Common myeloid progenitor, CD34-positive (primary cell): ENCODE results near the gene IPCEF1.

Experiments used
- CTCF ChIA-PET: fragments of 350-600 bp; sonication (Branson Sonifier 250); formaldehyde crosslinking; loops from one replicate; lab custom pipeline; 2021; ENCODE audit warnings: antibody characterized with exemption; lab: Charles Lee
- POLR2A ChIA-PET: fragments of 350-600 bp; sonication (Branson Sonifier 250); formaldehyde crosslinking; loops from one replicate; lab custom pipeline; 2021; ENCODE audit warnings: antibody characterized with exemption; lab: Charles Lee
- DNase-seq, 3 donors: peaks; one replicate each; pipeline versions ENCODE4 v3.0.0 to v3.0.0-alpha.2; 2013
- H3K27ac ChIP-seq, 2 experiments: 1 replicate in 1 of 2; 2 replicates in 1 of 2; pipeline ENCODE4 v1.7.0; 2013; ENCODE audit warnings: inconsistent platforms in 2 of 2, low read length in 2 of 2, mild to moderate bottlenecking in 2 of 2, low read depth in 1 of 2, moderate library complexity in 1 of 2; ENCODE audit not compliant: severe bottlenecking in 2 of 2, insufficient read depth in 1 of 2, poor library complexity in 1 of 2
- H3K27me3 ChIP-seq, 5 experiments: replicated peaks in 2 of 5; 1 replicate in 3 of 5; 2 replicates in 2 of 5; pipeline versions ENCODE4 v1.6.1 to v1.7.0; 2013; ENCODE audit warnings: low read length in 4 of 5, mild to moderate bottlenecking in 2 of 5, moderate library complexity in 2 of 5, inconsistent platforms in 1 of 5; ENCODE audit not compliant: insufficient read depth in 5 of 5, control insufficient read depth in 4 of 5
- H3K36me3 ChIP-seq, 4 experiments: 1 replicate in 2 of 4; 2 replicates in 2 of 4; pipeline versions ENCODE4 v1.6.1 to v1.7.0; 2013; ENCODE audit warnings: low read length in 3 of 4, control low read depth in 1 of 4, mild to moderate bottlenecking in 1 of 4; ENCODE audit not compliant: control insufficient read depth in 4 of 4, insufficient read depth in 4 of 4
- H3K4me1 ChIP-seq, 4 experiments: 1 replicate in 3 of 4; 2 replicates in 1 of 4; pipeline versions ENCODE4 v1.6.1 to v1.7.1; 2013; ENCODE audit warnings: low read length in 3 of 4, mild to moderate bottlenecking in 3 of 4, control low read depth in 1 of 4, inconsistent platforms in 1 of 4, moderate library complexity in 1 of 4; ENCODE audit not compliant: control insufficient read depth in 4 of 4, insufficient read depth in 4 of 4; ENCODE audit errors: control extremely low read depth in 1 of 4
- H3K4me3 ChIP-seq, 7 experiments: 1 replicate in 4 of 7; 2 replicates in 3 of 7; pipeline versions ENCODE4 v1.5.1 to v1.7.0; 2013; ENCODE audit warnings: mild to moderate bottlenecking in 7 of 7, low read length in 6 of 7, moderate library complexity in 6 of 7, inconsistent platforms in 2 of 7, low read depth in 2 of 7, control low read depth in 1 of 7; ENCODE audit not compliant: insufficient read depth in 4 of 7, control insufficient read depth in 1 of 7; ENCODE audit errors: extremely low read depth in 1 of 7
- H3K9me3 ChIP-seq, 5 experiments: 1 replicate in 4 of 5; 2 replicates in 1 of 5; pipeline versions ENCODE4 v1.6.1 to v1.7.1; 2013; ENCODE audit warnings: low read length in 4 of 5, mild to moderate bottlenecking in 2 of 5, inconsistent platforms in 1 of 5, low read depth in 1 of 5, moderate library complexity in 1 of 5; ENCODE audit not compliant: control insufficient read depth in 4 of 5, insufficient read depth in 2 of 5; ENCODE audit errors: control extremely low read depth in 1 of 5
- WGBS: methylation state at CpG from one replicate; pipeline ENCODE4 v1.1.5; 2013; ENCODE audit not compliant: insufficient coverage; 5-methylcytosine and 5-hydroxymethylcytosine counted together

IPCEF1 gene

GRCh38 chr6:154377726-154378125, 21.1 kb upstream of the IPCEF1 start:
- Histone ChIP-seq H3K4me3 (no peak overlapping the region), H3K27ac (no peak overlapping the region), H3K27me3 (no peaks in the 10 kb centered on the region), H3K4me1 (peaks cover 0 to 3% (median 0%) of the 10 kb centered on the region in 4 experiments), H3K9me3 (no peaks in the 10 kb centered on the region), H3K36me3 (no peaks in the 10 kb centered on the region)
- CTCF ChIA-PET, result no interaction called here
- no peak for DNase-seq
- WGBS, result 90% methylated on average over 2 of the region's 4 CpGs
- POLR2A ChIA-PET, result no interaction called here

DNA sequence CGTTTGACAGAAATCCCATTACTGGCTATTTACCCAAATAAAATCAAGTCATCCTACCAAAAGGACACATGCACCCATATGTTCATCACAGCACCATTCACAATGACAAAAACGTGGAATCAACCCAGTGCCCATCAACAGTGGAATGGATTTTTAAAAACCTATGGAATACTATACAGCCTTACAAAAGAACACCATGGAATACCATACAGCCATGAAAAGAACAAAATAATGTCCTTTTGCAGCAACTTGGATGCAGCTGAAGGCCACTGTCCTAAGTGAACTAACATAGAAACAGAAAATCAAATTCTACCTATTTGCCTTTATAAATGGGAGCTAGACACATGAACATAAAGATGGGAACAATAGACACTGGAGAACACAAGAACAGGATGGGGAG, 17.4 kb upstream of the IPCEF1 start:
- Histone ChIP-seq H3K36me3 (no peaks in the 10 kb centered on the region), H3K4me1 (peaks cover 0 to 7% (median under 1%) of the 10 kb centered on the region in 4 experiments), H3K27ac (no peak overlapping the region), H3K27me3 (no peaks in the 10 kb centered on the region), H3K4me3 (no peak overlapping the region), H3K9me3 (no peaks in the 10 kb centered on the region)
- CTCF ChIA-PET, result interaction anchor here (7.9 kb wide), 1 partner anchor 220 kb away, joined by 46 read pairs; no protein-coding TSS in a partner anchor
- WGBS, result 100% methylated on average over 1 of the region's 2 CpGs
- no peak for DNase-seq
- POLR2A ChIA-PET, result no interaction called here

DNA sequence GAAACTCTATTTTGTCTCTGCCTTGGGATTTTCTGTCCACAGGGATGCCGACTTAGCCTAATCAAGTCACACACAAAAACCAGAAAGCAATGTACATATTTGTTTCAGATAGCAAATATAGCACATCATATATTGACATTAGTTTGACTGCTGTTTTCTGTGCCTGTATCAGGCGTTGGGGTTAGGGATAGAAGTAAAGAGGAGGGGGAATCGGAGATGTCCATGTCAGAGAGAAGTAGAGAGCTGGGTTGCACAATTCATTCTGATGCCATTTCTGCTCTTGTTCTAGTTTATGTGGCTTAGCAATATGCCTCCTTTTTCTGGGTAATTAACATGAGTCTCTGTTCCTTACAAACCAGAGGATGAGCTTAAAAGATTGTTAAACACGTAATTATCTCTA, 14.7 kb upstream of the IPCEF1 start:
- POLR2A ChIA-PET, result no interaction called here
- CTCF ChIA-PET, result interaction anchor here (0.6 to 7.9 kb wide), 23 partner anchors 9 to 287 kb away, joined by 3 to 46 read pairs (median 4); no protein-coding TSS in a partner anchor
- H3K4me3 ChIP-seq, result no peak overlapping the region

GRCh38 chr6:154370545-154370944, 13.9 kb upstream of the IPCEF1 start:
- DNase-seq, result peak in 2 of 3 donors; percentile 65 to 72

More for the DNA sequence above, 14.7 kb upstream of the IPCEF1 start:
- DNase-seq, result no peak
- H3K36me3 ChIP-seq, result no peaks in the 10 kb centered on the region
- no peaks in the 10 kb centered on the region for H3K27me3 ChIP-seq
- no peak overlapping the region for H3K27ac ChIP-seq
- H3K9me3 ChIP-seq, result no peaks in the 10 kb centered on the region
- peaks cover 0 to 7% (median under 1%) of the 10 kb centered on the region in 4 experiments for H3K4me1 ChIP-seq
- WGBS, result 100% methylated on average over 1 of the region's 4 CpGs

DNA sequence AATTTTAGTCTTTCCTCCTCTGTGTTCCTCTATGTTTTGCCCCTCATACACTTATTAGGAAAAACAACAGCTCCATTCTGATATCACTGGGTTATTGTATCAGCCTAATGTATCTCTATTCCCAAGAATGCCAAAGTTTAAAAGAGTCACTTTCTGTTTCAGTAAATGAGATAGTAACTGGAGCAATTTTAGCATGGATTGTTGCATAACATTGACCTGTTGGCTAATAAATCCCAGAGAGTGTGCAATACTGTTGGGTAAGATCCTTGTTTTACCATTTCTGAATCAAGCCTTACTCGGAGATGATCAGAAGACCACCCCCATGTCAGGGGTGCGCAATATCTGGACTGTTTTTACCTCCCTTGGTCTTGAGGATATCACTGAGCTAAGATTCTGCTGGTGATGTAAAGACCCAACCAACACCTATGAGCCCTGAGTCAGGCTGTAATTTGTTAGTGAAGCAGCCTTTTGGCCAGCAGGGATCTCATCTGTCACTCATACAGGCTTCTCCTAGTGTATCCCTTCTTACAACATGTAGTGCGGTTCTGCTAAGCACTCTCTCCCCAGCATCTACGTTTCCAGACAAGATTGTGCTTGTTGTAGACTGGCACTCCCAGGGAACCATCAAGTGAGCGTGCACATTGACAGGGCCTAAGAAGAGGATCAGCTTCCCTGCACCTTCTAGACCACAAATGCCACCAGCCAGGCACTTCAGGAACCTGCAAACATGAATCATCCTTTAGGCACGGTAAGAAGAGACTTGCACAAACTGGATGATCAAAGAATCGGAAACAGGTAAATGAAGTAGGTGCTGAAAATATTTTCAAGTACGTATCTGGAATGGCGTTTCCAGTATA, 11.5 kb upstream of the IPCEF1 start:
- Histone ChIP-seq H3K27ac (no peak overlapping the region), H3K4me3 (no peak overlapping the region), H3K36me3 (no peaks in the 10 kb centered on the region), H3K27me3 (no peaks in the 10 kb centered on the region), H3K9me3 (no peaks in the 10 kb centered on the region), H3K4me1 (peaks cover 0 to 7% (median under 1%) of the 10 kb centered on the region in 4 experiments)
- CTCF ChIA-PET, result interaction anchor here (1.0 to 7.9 kb wide), 4 partner anchors 146 to 214 kb away, joined by 3 to 46 read pairs (median 14); no protein-coding TSS in a partner anchor
- DNase-seq, result peak in 1 of 3 donors; percentile 18
- WGBS, result 94% methylated on average over 5 of the region's 9 CpGs
- POLR2A ChIA-PET, result no interaction called here

More at GRCh38 chr6:154370545-154370944, 13.9 kb upstream of the IPCEF1 start:
- ChIA-PET POLR2A (no interaction called here), CTCF (interaction anchor here (0.6 to 7.9 kb wide), 30 partner anchors 8 to 287 kb away, joined by 3 to 46 read pairs (median 4); no protein-coding TSS in a partner anchor)
- peaks cover 0 to 7% (median under 1%) of the 10 kb centered on the region in 4 experiments for H3K4me1 ChIP-seq
- WGBS, result 0% methylated on average over 2 of the region's 4 CpGs
- H3K4me3 ChIP-seq, result peak overlapping the region in 1 of 7 experiments; percentile 52
- no peak overlapping the region for H3K27ac ChIP-seq
- H3K27me3 ChIP-seq, result no peaks in the 10 kb centered on the region
- H3K9me3 ChIP-seq, result no peaks in the 10 kb centered on the region
- H3K36me3 ChIP-seq, result no peaks in the 10 kb centered on the region

GRCh38 chr6:154367336-154367735, 10.7 kb upstream of the IPCEF1 start:
- ChIA-PET POLR2A (no interaction called here), CTCF (interaction anchor here (1.0 to 7.9 kb wide), 3 partner anchors 147 to 213 kb away, joined by 3 to 46 read pairs (median 24); no protein-coding TSS in a partner anchor)
- WGBS, result 91% methylated on average over 2 of the region's 5 CpGs
- DNase-seq, result no peak
- Histone ChIP-seq H3K36me3 (no peaks in the 10 kb centered on the region), H3K4me1 (peaks cover 0 to 5% (median under 1%) of the 10 kb centered on the region in 4 experiments), H3K27me3 (no peaks in the 10 kb centered on the region), H3K27ac (no peak overlapping the region), H3K4me3 (no peak overlapping the region), H3K9me3 (no peaks in the 10 kb centered on the region)

DNA sequence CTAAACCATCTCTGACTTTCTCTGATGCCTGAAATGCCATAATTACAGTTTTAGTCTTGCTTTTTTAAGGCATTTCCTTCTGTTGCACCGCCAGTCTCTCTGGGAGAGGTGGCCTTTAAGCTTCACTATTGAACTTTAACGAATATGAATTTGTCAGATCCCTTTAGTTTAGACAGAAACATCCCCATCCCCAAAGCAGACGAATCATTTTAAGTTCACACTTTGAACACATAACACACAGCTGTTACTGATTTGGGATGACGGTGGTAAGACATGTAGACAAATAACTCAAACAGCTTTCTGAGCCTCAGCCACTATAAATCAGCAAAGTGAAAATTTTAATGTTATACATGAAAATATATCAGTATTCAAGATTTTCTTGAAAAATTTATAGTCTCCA, 7.2 kb upstream of the IPCEF1 start:
- 100% methylated on average over 1 of the region's 4 CpGs for WGBS
- Histone ChIP-seq H3K4me1 (peaks cover 0 to 17% (median 9%) of the 10 kb centered on the region in 4 experiments), H3K36me3 (no peaks in the 10 kb centered on the region), H3K27me3 (no peaks in the 10 kb centered on the region), H3K9me3 (no peaks in the 10 kb centered on the region), H3K4me3 (no peak overlapping the region), H3K27ac (no peak overlapping the region)
- CTCF ChIA-PET, result interaction anchor here (1.3 kb wide), 2 partner anchors 10 to 21 kb away, joined by 3 read pairs; no protein-coding TSS in a partner anchor
- no peak for DNase-seq
- POLR2A ChIA-PET, result no interaction called here
